Measurements from ENCODE around the gene RPS6KA1.

RPS6KA1 gene

GRCh38 chr1:26552720-26553119, 23.2 kb downstream of the RPS6KA1 start:
- no peaks in the 10 kb centered on the region for H3K9me3 Mint-ChIP-seq
- no peak overlapping the region for H3K27ac Mint-ChIP-seq
- H3K4me3 Mint-ChIP-seq, result no peak overlapping the region
- DNase-seq, result no peak
- H3K4me1 Mint-ChIP-seq, result peaks cover 32% of the 10 kb centered on the region
- H3K27me3 Mint-ChIP-seq, result no peaks in the 10 kb centered on the region
- H3K36me3 Mint-ChIP-seq, result peaks cover 63% of the 10 kb centered on the region
- CTCF ChIA-PET, result no interaction called here

DNA sequence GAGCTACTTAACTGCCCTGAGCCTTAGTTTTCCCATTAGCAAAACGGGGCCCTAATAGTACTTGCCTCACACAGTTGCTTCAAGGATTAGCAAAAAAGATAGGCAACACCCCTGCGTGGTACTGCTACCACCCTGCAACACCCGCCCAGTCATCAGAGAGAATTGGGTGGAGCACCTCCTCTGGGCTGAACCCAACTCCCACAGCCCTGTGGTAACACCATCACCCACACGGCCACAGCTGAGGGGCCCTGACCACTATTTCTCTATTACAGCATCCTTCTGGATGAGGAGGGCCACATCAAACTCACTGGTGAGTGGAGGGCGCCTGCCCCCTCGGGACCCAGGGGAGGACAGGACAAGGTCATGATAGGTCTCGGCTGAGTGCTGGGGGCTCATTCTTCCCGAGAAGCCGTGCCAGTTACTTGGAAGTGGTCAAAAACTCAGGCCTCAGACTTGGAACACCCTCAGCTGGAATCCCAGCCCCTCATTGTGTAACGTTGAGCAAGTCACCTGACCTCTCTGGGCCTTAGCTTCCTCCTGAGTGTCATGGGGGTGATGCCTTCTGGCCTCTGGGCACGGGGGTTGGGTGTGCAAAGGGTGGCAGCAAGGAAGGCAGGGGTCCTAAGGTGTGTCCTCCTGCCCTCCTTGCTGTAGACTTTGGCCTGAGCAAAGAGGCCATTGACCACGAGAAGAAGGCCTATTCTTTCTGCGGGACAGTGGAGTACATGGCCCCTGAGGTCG, 24.6 kb downstream of the RPS6KA1 start:
- Mint-ChIP-seq H3K27ac (no peak overlapping the region), H3K4me3 (no peak overlapping the region), H3K9me3 (no peaks in the 10 kb centered on the region), H3K36me3 (peaks cover 59% of the 10 kb centered on the region), H3K27me3 (no peaks in the 10 kb centered on the region), H3K4me1 (peaks cover 25% of the 10 kb centered on the region)
- CTCF ChIA-PET, result no interaction called here
- no peak for DNase-seq

- no peaks in the 10 kb centered on the region for H3K9me3 Mint-ChIP-seq
- DNase-seq, result no peak
- peaks cover 25% of the 10 kb centered on the region for H3K4me1 Mint-ChIP-seq
- H3K27me3 Mint-ChIP-seq, result no peaks in the 10 kb centered on the region
- CTCF ChIA-PET, result no interaction called here
- H3K36me3 Mint-ChIP-seq, result peaks cover 60% of the 10 kb centered on the region
- H3K27ac Mint-ChIP-seq, result no peak overlapping the region
- no peak overlapping the region for H3K4me3 Mint-ChIP-seq
Measured at GRCh38 chr1:26554781-26555180, 25.2 kb downstream of the RPS6KA1 start.

DNA sequence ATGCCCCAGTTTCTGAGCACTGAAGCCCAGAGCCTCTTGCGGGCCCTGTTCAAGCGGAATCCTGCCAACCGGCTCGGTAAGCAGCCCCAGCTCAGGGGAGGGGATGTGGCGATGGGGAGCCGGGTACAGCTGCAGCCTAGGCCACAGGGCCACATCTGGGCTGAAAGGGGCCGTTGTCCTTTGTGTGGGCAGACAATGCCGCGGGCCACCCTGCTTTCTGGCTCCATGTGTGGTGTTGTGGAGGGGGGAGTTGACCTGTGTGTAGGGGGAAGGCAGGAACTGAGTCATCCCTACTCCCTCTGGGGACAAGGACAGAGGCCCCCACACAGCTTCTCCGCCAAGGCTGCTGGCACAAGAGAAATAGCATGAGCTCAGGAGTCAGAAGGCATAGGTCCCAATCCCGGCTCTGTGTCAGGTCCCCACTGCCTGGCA, 26.0 kb downstream of the RPS6KA1 start:
- Mint-ChIP-seq H3K9me3 (no peaks in the 10 kb centered on the region), H3K27ac (no peak overlapping the region), H3K27me3 (no peaks in the 10 kb centered on the region), H3K4me3 (no peak overlapping the region), H3K36me3 (peaks cover 63% of the 10 kb centered on the region), H3K4me1 (peaks cover 25% of the 10 kb centered on the region)
- CTCF ChIA-PET, result interaction anchor here (1.1 kb wide), 1 partner anchor 35 kb away, joined by 3 read pairs; no protein-coding TSS in a partner anchor
- no peak for DNase-seq

DNA sequence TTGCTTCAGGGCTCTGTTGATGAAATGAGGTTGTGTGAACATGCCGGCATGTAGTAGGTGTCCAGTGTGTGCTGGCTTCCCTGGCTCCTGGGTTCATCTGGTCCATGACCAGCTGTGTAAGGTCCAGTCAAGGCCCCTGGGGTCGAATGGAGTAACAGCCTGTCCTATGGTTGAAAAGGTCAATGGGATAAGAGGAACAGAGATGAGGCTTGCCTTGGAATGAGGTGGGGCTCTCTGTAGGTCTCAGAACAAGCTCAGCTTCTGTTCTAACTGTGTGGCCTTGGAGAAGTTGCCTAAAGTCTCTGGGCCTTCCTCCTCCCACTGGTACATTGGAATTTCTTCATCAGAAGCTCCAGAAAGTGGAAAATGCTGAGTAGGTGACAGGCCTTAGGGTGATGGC, 26.6 kb downstream of the RPS6KA1 start:
- no peaks in the 10 kb centered on the region for H3K27me3 Mint-ChIP-seq
- peaks cover 25% of the 10 kb centered on the region for H3K4me1 Mint-ChIP-seq
- H3K9me3 Mint-ChIP-seq, result no peaks in the 10 kb centered on the region
- no peak for DNase-seq
- peaks cover 66% of the 10 kb centered on the region for H3K36me3 Mint-ChIP-seq
- peak overlapping the region; percentile 9 for H3K27ac Mint-ChIP-seq
- CTCF ChIA-PET, result interaction anchor here (1.1 kb wide), 1 partner anchor 35 kb away, joined by 3 read pairs; no protein-coding TSS in a partner anchor
- no peak overlapping the region for H3K4me3 Mint-ChIP-seq

DNA sequence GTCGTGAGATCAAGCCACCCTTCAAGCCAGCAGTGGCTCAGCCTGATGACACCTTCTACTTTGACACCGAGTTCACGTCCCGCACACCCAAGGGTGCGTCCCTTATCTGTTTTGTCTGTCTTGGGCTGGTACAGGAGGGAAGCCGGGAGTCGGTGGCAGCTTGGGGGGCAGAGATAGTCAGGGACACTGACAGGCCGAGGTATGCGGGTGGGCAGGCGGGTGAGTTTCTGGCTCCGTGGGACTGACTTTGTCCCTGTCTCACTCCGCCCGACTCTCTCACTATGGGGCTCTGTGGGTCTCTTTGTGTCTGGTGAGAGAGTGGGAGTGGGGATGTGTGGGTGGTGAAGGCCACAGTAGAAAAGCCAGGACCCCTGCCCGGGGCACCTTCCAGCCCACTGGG, 27.4 kb downstream of the RPS6KA1 start:
- Mint-ChIP-seq H3K4me3 (no peak overlapping the region), H3K27me3 (no peaks in the 10 kb centered on the region), H3K27ac (no peak overlapping the region), H3K36me3 (peaks cover 65% of the 10 kb centered on the region), H3K9me3 (no peaks in the 10 kb centered on the region), H3K4me1 (peaks cover 21% of the 10 kb centered on the region)
- CTCF ChIA-PET, result no interaction called here
- DNase-seq, result no peak

DNA sequence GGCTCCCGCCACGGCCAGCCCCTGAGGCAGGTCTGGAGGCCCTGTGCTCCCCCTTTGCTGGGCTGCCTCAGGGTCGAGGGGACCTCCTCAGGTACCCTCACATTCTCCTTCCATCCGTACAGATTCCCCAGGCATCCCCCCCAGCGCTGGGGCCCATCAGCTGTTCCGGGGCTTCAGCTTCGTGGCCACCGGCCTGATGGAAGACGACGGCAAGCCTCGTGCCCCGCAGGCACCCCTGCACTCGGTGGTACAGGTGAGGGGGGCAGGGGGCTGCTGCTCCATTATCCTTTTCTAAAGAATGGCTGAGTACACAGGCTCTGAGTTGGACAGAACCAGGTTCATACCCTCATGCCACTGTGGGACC, 29.1 kb downstream of the RPS6KA1 start:
- Mint-ChIP-seq H3K9me3 (no peaks in the 10 kb centered on the region), H3K27me3 (no peaks in the 10 kb centered on the region), H3K27ac (no peak overlapping the region), H3K4me1 (peaks cover 10% of the 10 kb centered on the region), H3K4me3 (no peak overlapping the region), H3K36me3 (peaks cover 68% of the 10 kb centered on the region)
- DNase-seq, result no peak
- CTCF ChIA-PET, result interaction anchor here (1.1 to 1.4 kb wide), 2 partner anchors 29 to 40 kb away, joined by 3 to 4 read pairs; partner anchors contain the start of gene RPS6KA1

DNA sequence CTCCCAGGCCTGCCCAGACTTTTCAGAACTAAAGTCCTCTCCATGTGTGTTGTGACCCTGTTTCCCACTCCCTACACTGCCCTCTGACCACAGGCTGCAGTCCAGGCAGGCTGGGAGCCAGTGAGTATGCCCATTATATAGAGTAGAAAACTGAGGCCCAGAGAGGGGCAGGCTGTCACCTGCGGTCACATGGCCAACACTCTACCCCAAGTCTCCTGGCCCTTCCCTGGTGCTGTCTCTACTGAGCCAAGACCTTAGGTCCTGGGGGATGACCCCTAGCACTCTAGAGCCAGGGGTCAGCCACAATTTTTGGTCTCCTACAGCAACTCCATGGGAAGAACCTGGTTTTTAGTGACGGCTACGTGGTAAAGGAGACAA, 30.8 kb downstream of the RPS6KA1 start:
- Mint-ChIP-seq H3K9me3 (no peaks in the 10 kb centered on the region), H3K4me1 (peaks cover 6% of the 10 kb centered on the region), H3K27ac (no peak overlapping the region), H3K27me3 (no peaks in the 10 kb centered on the region), H3K36me3 (peaks cover 62% of the 10 kb centered on the region), H3K4me3 (no peak overlapping the region)
- DNase-seq, result no peak
- CTCF ChIA-PET, result interaction anchor here (1.5 kb wide), 1 partner anchor 60 kb away, joined by 3 read pairs; no protein-coding TSS in a partner anchor

DNA sequence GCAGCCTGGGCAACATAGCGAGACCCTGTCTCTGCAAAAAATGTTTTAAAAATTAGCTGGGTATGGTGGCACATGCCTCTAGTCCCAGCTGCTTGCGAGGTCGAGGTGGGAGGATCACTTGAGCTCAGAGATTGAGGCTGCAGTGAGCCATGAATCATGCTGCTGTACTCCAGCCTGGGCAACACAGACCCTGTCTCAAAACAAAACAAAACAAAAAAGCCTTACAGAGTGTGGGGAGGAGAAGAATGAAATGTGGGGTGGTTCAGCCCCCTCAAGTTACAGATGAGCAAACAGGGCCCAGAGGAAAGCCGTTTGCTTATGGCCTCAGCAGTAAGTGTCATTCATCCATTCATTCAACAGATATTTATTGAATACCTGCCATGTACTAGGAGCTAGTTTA, 40.7 kb downstream of the RPS6KA1 start:
- peak overlapping the region; percentile 69 for H3K27ac Mint-ChIP-seq
- no peaks in the 10 kb centered on the region for H3K9me3 Mint-ChIP-seq
- CTCF ChIA-PET, result interaction anchor here (0.6 kb wide), 1 partner anchor 12 kb away, joined by 3 read pairs; no protein-coding TSS in a partner anchor
- peaks cover 59% of the 10 kb centered on the region for H3K36me3 Mint-ChIP-seq
- no peaks in the 10 kb centered on the region for H3K27me3 Mint-ChIP-seq
- H3K4me1 Mint-ChIP-seq, result peaks cover 18% of the 10 kb centered on the region
- no peak for DNase-seq
- H3K4me3 Mint-ChIP-seq, result no peak overlapping the region

GRCh38 chr1:26571381-26571780, 41.8 kb downstream of the RPS6KA1 start:
- DNase-seq, result no peak
- no peaks in the 10 kb centered on the region for H3K27me3 Mint-ChIP-seq
- H3K36me3 Mint-ChIP-seq, result peaks cover 62% of the 10 kb centered on the region
- CTCF ChIA-PET, result no interaction called here
- no peak overlapping the region for H3K27ac Mint-ChIP-seq
- no peak overlapping the region for H3K4me3 Mint-ChIP-seq
- H3K4me1 Mint-ChIP-seq, result peaks cover 15% of the 10 kb centered on the region
- H3K9me3 Mint-ChIP-seq, result no peaks in the 10 kb centered on the region

DNA sequence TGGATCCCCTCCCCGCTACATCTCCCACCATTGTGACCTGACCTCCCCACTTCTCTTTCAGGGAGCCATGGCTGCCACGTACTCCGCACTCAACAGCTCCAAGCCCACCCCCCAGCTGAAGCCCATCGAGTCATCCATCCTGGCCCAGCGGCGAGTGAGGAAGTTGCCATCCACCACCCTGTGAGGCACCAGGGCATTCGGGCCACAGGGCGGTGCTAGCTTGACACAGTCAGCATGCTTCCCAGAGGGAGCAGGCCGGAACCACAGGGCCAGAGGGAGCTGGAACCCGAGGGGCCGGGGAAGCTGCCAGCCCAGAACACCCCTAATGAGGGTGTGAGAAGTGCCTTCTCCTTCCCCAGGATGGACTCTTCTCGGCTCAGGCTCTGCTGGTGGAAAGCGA, 44.5 kb downstream of the RPS6KA1 start:
- H3K27me3 Mint-ChIP-seq, result no peaks in the 10 kb centered on the region
- no peak overlapping the region for H3K27ac Mint-ChIP-seq
- CTCF ChIA-PET, result no interaction called here
- no peak overlapping the region for H3K4me3 Mint-ChIP-seq
- no peak for DNase-seq
- H3K4me1 Mint-ChIP-seq, result peaks cover 20% of the 10 kb centered on the region
- H3K36me3 Mint-ChIP-seq, result peaks cover 47% of the 10 kb centered on the region
- H3K9me3 Mint-ChIP-seq, result no peaks in the 10 kb centered on the region

- CTCF ChIA-PET, result no interaction called here
- H3K9me3 Mint-ChIP-seq, result no peaks in the 10 kb centered on the region
- H3K4me1 Mint-ChIP-seq, result peaks cover 15% of the 10 kb centered on the region
- peaks cover 39% of the 10 kb centered on the region for H3K36me3 Mint-ChIP-seq
- no peak for DNase-seq
- no peak overlapping the region for H3K4me3 Mint-ChIP-seq
- peak overlapping the region; percentile 29 for H3K27ac Mint-ChIP-seq
- H3K27me3 Mint-ChIP-seq, result no peaks in the 10 kb centered on the region
Measured at GRCh38 chr1:26574719-26575251, 45.2 kb downstream of the RPS6KA1 start.

- CTCF ChIA-PET, result no interaction called here
- Mint-ChIP-seq H3K27ac (no peak overlapping the region), H3K36me3 (peaks cover 34% of the 10 kb centered on the region), H3K27me3 (no peaks in the 10 kb centered on the region), H3K4me3 (no peak overlapping the region), H3K4me1 (peaks cover 10% of the 10 kb centered on the region), H3K9me3 (no peaks in the 10 kb centered on the region)
- DNase-seq, result no peak
Measured at GRCh38 chr1:26575348-26575747, 45.8 kb downstream of the RPS6KA1 start.

GRCh38 chr1:26578167-26578566, 48.6 kb downstream of the RPS6KA1 start:
- no peak overlapping the region for H3K27ac Mint-ChIP-seq
- H3K27me3 Mint-ChIP-seq, result no peaks in the 10 kb centered on the region
- H3K4me1 Mint-ChIP-seq, result peaks cover 22% of the 10 kb centered on the region
- DNase-seq, result no peak
- no peak overlapping the region for H3K4me3 Mint-ChIP-seq
- CTCF ChIA-PET, result interaction anchor here (1.1 to 1.5 kb wide), 2 partner anchors 40 to 78 kb away, joined by 4 read pairs; no protein-coding TSS in a partner anchor
- no peaks in the 10 kb centered on the region for H3K9me3 Mint-ChIP-seq
- H3K36me3 Mint-ChIP-seq, result peaks cover 19% of the 10 kb centered on the region

DNA sequence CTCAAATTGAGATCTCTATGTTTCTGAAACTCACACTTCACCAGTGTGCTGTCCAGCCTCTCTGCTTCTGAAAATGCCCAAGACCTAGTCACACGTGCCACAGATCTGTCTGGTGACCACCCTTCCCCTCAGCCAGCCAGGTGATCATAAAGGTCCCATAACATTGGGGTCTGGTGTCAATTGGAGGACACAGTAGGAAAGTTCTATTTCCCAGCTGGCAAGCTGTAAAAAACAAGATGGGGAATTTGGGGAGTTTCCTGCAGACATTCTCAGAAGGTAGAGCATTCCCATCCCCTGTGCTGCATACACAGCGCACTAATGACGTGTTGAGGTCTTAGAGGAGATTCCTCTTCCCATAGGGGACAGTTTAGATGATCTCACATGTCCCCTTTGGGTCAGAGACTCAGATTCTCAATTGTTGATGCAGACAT, 50.1 kb downstream of the RPS6KA1 start:
- Mint-ChIP-seq H3K9me3 (no peaks in the 10 kb centered on the region), H3K27me3 (no peaks in the 10 kb centered on the region), H3K27ac (no peak overlapping the region), H3K36me3 (peaks cover 14% of the 10 kb centered on the region), H3K4me3 (no peak overlapping the region), H3K4me1 (peaks cover 21% of the 10 kb centered on the region)
- no peak for DNase-seq
- CTCF ChIA-PET, result interaction anchor here (1.3 to 1.5 kb wide), 2 partner anchors 19 to 41 kb away, joined by 3 read pairs; no protein-coding TSS in a partner anchor

Measured in activated naive CD4-positive, alpha-beta T cell treated with anti-CD3 and anti-CD28 coated beads, Interleukin-2, amount 10 ng/mL, durations not matched to agents 7 days and 5 days (primary cell).